ENCODE data around the gene GLIPR1L2.
"Not testable (repeated sequence)": the region's sequence is repeated elsewhere in the genome, so short reads cannot be mapped to it uniquely, and the experiment has no call there.

The GLIPR1L2 gene

GRCh38 chr12:75437564-75437963 lies 46.7 kb downstream of the GLIPR1L2 start:
- DNase-seq (ENCODE audit: low read depth): no peak

GRCh38 chr12:75438059-75438754 lies 47.3 kb downstream of the GLIPR1L2 start:
- no peak for DNase-seq (ENCODE audit: low read depth)

- no peak for DNase-seq (ENCODE audit: low read depth)
These were observed 48.2 kb downstream of the GLIPR1L2 start for GRCh38 chr12:75439048-75439447.

- no peak for DNase-seq (ENCODE audit: low read depth)
These were observed 49.0 kb downstream of the GLIPR1L2 start for GRCh38 chr12:75439930-75440329.

- DNase-seq (ENCODE audit: low read depth): not testable (repeated sequence)
These were observed 51.0 kb downstream of the GLIPR1L2 start for GRCh38 chr12:75441687-75442449.

- DNase-seq (ENCODE audit: low read depth): not testable (repeated sequence)
These were observed 51.6 kb downstream of the GLIPR1L2 start for GRCh38 chr12:75442454-75442853.

GRCh38 chr12:75443709-75444108 lies 52.8 kb downstream of the GLIPR1L2 start:
- DNase-seq (ENCODE audit: low read depth): no peak

- DNase-seq (ENCODE audit: low read depth): no peak
These were observed 53.7 kb downstream of the GLIPR1L2 start for GRCh38 chr12:75444429-75445136.

- DNase-seq (ENCODE audit: low read depth): not testable (repeated sequence)
These were observed 54.2 kb downstream of the GLIPR1L2 start for GRCh38 chr12:75445137-75445507.

- DNase-seq (ENCODE audit: low read depth): no peak
These were observed 56.0 kb downstream of the GLIPR1L2 start for GRCh38 chr12:75446857-75447256.

GRCh38 chr12:75447691-75448393 lies 57.0 kb downstream of the GLIPR1L2 start:
- DNase-seq (ENCODE audit: low read depth): no peak

GRCh38 chr12:75452675-75453330 lies 61.9 kb downstream of the GLIPR1L2 start:
- DNase-seq (ENCODE audit: low read depth): no peak

GRCh38 chr12:75455839-75456238 lies 65.0 kb downstream of the GLIPR1L2 start:
- DNase-seq (ENCODE audit: low read depth): no peak

- no peak for DNase-seq (ENCODE audit: low read depth)
These were observed 66.3 kb downstream of the GLIPR1L2 start for GRCh38 chr12:75457191-75457590.

- not testable (repeated sequence) for DNase-seq (ENCODE audit: low read depth)
These were observed 67.0 kb downstream of the GLIPR1L2 start for GRCh38 chr12:75457866-75458265.

- no peak for DNase-seq (ENCODE audit: low read depth)
These were observed 68.9 kb downstream of the GLIPR1L2 start for GRCh38 chr12:75459755-75460154.

GRCh38 chr12:75460204-75460603 lies 69.3 kb downstream of the GLIPR1L2 start:
- DNase-seq (ENCODE audit: low read depth): no peak

GRCh38 chr12:75471902-75472890 lies 81.3 kb downstream of the GLIPR1L2 start:
- no peak for DNase-seq (ENCODE audit: low read depth)

GRCh38 chr12:75474116-75474515 lies 83.2 kb downstream of the GLIPR1L2 start:
- DNase-seq (ENCODE audit: low read depth): no peak

GRCh38 chr12:75476071-75476470 lies 85.2 kb downstream of the GLIPR1L2 start:
- DNase-seq (ENCODE audit: low read depth): no peak

All from GM04503 (cell line).